ENCODE measurements around the gene ANKRD10. TPM values are rescaled to one million over a fixed set of nuclear protein-coding genes. Genes with fewer than 3 reads are reported as not detected.

ANKRD10 gene
- total RNA-seq, 3 donors from 2014 or later: 52.4 to 72.4 (median 66.4) TPM

GRCh38 chr13:110932588-110932987 lies 17.7 kb upstream of the ANKRD10 start:
- Mint-ChIP-seq H3K9me3 (peaks cover 41% of the 10 kb centered on the region), H3K4me1 (ENCODE audit: low read depth) (no peaks in the 10 kb centered on the region), H3K27me3 (ENCODE audit: low read depth) (peaks cover 33% of the 10 kb centered on the region), H3K36me3 (ENCODE audit: insufficient read depth) (peaks cover 1% of the 10 kb centered on the region), H3K4me3 (no peak overlapping the region)
- DNase-seq (no peak), ATAC-seq (no peak)

GRCh38 chr13:110929104-110929777 lies 14.4 kb upstream of the ANKRD10 start:
- peaks cover 1% of the 10 kb centered on the region for H3K36me3 Mint-ChIP-seq (ENCODE audit: insufficient read depth)
- no peak for DNase-seq
- no peak for ATAC-seq
- no peak overlapping the region for H3K4me3 Mint-ChIP-seq
- H3K27me3 Mint-ChIP-seq (ENCODE audit: low read depth): peaks cover 43% of the 10 kb centered on the region
- peaks cover 19% of the 10 kb centered on the region for H3K9me3 Mint-ChIP-seq
- H3K4me1 Mint-ChIP-seq (ENCODE audit: low read depth): no peaks in the 10 kb centered on the region

- H3K4me1 Mint-ChIP-seq (ENCODE audit: low read depth): peaks cover 13% of the 10 kb centered on the region
- H3K36me3 Mint-ChIP-seq (ENCODE audit: insufficient read depth): no peaks in the 10 kb centered on the region
- H3K27me3 Mint-ChIP-seq (ENCODE audit: low read depth): peaks cover 46% of the 10 kb centered on the region
- no peak overlapping the region for H3K4me3 Mint-ChIP-seq
- no peaks in the 10 kb centered on the region for H3K9me3 Mint-ChIP-seq
- ATAC-seq (no peak), DNase-seq (no peak)
Measured at GRCh38 chr13:110925023-110925612, 10.2 kb upstream of the ANKRD10 start.

GRCh38 chr13:110924639-110924934 lies 9.7 kb upstream of the ANKRD10 start:
- no peak for DNase-seq
- Mint-ChIP-seq H3K36me3 (ENCODE audit: insufficient read depth) (no peaks in the 10 kb centered on the region), H3K9me3 (no peaks in the 10 kb centered on the region), H3K4me3 (no peak overlapping the region), H3K4me1 (ENCODE audit: low read depth) (peaks cover 15% of the 10 kb centered on the region), H3K27me3 (ENCODE audit: low read depth) (peaks cover 43% of the 10 kb centered on the region)
- no peak for ATAC-seq

- peaks cover 15% of the 10 kb centered on the region for H3K4me1 Mint-ChIP-seq (ENCODE audit: low read depth)
- peaks cover 40% of the 10 kb centered on the region for H3K27me3 Mint-ChIP-seq (ENCODE audit: low read depth)
Measured at GRCh38 chr13:110923777-110924638, 9.1 kb upstream of the ANKRD10 start.

GRCh38 chr13:110923086-110923485 lies 8.2 kb upstream of the ANKRD10 start:
- Mint-ChIP-seq H3K4me1 (ENCODE audit: low read depth) (peaks cover 15% of the 10 kb centered on the region), H3K4me3 (no peak overlapping the region), H3K36me3 (ENCODE audit: insufficient read depth) (peaks cover 1% of the 10 kb centered on the region), H3K9me3 (no peaks in the 10 kb centered on the region), H3K27me3 (ENCODE audit: low read depth) (peaks cover 32% of the 10 kb centered on the region)
- ATAC-seq (no peak), DNase-seq (no peak)

More at GRCh38 chr13:110923777-110924638, 9.1 kb upstream of the ANKRD10 start:
- Mint-ChIP-seq H3K36me3 (ENCODE audit: insufficient read depth) (no peaks in the 10 kb centered on the region), H3K4me3 (no peak overlapping the region), H3K9me3 (no peaks in the 10 kb centered on the region)
- ATAC-seq (no peak), DNase-seq (no peak)

- H3K9me3 Mint-ChIP-seq: no peaks in the 10 kb centered on the region
- peaks cover 17% of the 10 kb centered on the region for H3K4me1 Mint-ChIP-seq (ENCODE audit: low read depth)
- peaks cover 31% of the 10 kb centered on the region for H3K27me3 Mint-ChIP-seq (ENCODE audit: low read depth)
- no peak for DNase-seq
- no peak for ATAC-seq
- H3K36me3 Mint-ChIP-seq (ENCODE audit: insufficient read depth): peaks cover 5% of the 10 kb centered on the region
- H3K4me3 Mint-ChIP-seq: no peak overlapping the region
Measured at GRCh38 chr13:110922506-110922905, 7.6 kb upstream of the ANKRD10 start.

GRCh38 chr13:110921695-110922094 lies 6.8 kb upstream of the ANKRD10 start:
- H3K4me1 Mint-ChIP-seq (ENCODE audit: low read depth): peaks cover 19% of the 10 kb centered on the region
- no peak for DNase-seq
- peak in 1 of 2 donors; percentile 25 for ATAC-seq
- H3K9me3 Mint-ChIP-seq: no peaks in the 10 kb centered on the region
- no peak overlapping the region for H3K4me3 Mint-ChIP-seq
- H3K36me3 Mint-ChIP-seq (ENCODE audit: insufficient read depth): peaks cover 5% of the 10 kb centered on the region
- peaks cover 25% of the 10 kb centered on the region for H3K27me3 Mint-ChIP-seq (ENCODE audit: low read depth)

- Mint-ChIP-seq H3K36me3 (ENCODE audit: insufficient read depth) (peaks cover 5% of the 10 kb centered on the region), H3K9me3 (no peaks in the 10 kb centered on the region), H3K4me1 (ENCODE audit: low read depth) (peaks cover 24% of the 10 kb centered on the region), H3K27me3 (ENCODE audit: low read depth) (peaks cover 25% of the 10 kb centered on the region), H3K4me3 (no peak overlapping the region)
- ATAC-seq: peak in 1 of 2 donors; percentile 41
- DNase-seq: no peak
Measured at GRCh38 chr13:110921209-110921608, 6.3 kb upstream of the ANKRD10 start.

GRCh38 chr13:110920038-110920437 lies 5.2 kb upstream of the ANKRD10 start:
- DNase-seq (no peak), ATAC-seq (no peak)
- no peaks in the 10 kb centered on the region for H3K9me3 Mint-ChIP-seq
- peaks cover 28% of the 10 kb centered on the region for H3K4me1 Mint-ChIP-seq (ENCODE audit: low read depth)
- H3K4me3 Mint-ChIP-seq: no peak overlapping the region
- H3K27me3 Mint-ChIP-seq (ENCODE audit: low read depth): peaks cover 25% of the 10 kb centered on the region
- peaks cover 5% of the 10 kb centered on the region for H3K36me3 Mint-ChIP-seq (ENCODE audit: insufficient read depth)

GRCh38 chr13:110916301-110917142 lies 1.7 kb upstream of the ANKRD10 start:
- no peaks in the 10 kb centered on the region for H3K9me3 Mint-ChIP-seq
- H3K4me1 Mint-ChIP-seq (ENCODE audit: low read depth): peaks cover 46% of the 10 kb centered on the region
- no peak for ATAC-seq
- peaks cover 9% of the 10 kb centered on the region for H3K36me3 Mint-ChIP-seq (ENCODE audit: insufficient read depth)
- H3K4me3 Mint-ChIP-seq: peak overlapping the region; percentile 85
- DNase-seq: no peak
- H3K27me3 Mint-ChIP-seq (ENCODE audit: low read depth): no peaks in the 10 kb centered on the region

- Mint-ChIP-seq H3K4me3 (peak overlapping the region; percentile 85), H3K36me3 (ENCODE audit: insufficient read depth) (peaks cover 10% of the 10 kb centered on the region), H3K27me3 (ENCODE audit: low read depth) (no peaks in the 10 kb centered on the region), H3K9me3 (no peaks in the 10 kb centered on the region), H3K4me1 (ENCODE audit: low read depth) (peaks cover 42% of the 10 kb centered on the region)
- DNase-seq (no peak), ATAC-seq (no peak)
Measured at GRCh38 chr13:110915874-110916206, 971 bp upstream of the ANKRD10 start.

GRCh38 chr13:110914331-110915056 lies 375 bp downstream of the ANKRD10 start:
- DNase-seq (peak; percentile 66), ATAC-seq (peak; percentile 57 to 59)
- peaks cover 21% of the 10 kb centered on the region for H3K36me3 Mint-ChIP-seq (ENCODE audit: insufficient read depth)
- H3K27me3 Mint-ChIP-seq (ENCODE audit: low read depth): no peaks in the 10 kb centered on the region
- peak overlapping the region; percentile 93 for H3K4me3 Mint-ChIP-seq
- H3K9me3 Mint-ChIP-seq: no peaks in the 10 kb centered on the region
- H3K4me1 Mint-ChIP-seq (ENCODE audit: low read depth): peaks cover 45% of the 10 kb centered on the region

- peak overlapping the region; percentile 93 for H3K4me3 Mint-ChIP-seq
- H3K4me1 Mint-ChIP-seq (ENCODE audit: low read depth): peaks cover 50% of the 10 kb centered on the region
- H3K27me3 Mint-ChIP-seq (ENCODE audit: low read depth): no peaks in the 10 kb centered on the region
- no peak for ATAC-seq
- no peak for DNase-seq
- peaks cover 25% of the 10 kb centered on the region for H3K36me3 Mint-ChIP-seq (ENCODE audit: insufficient read depth)
- H3K9me3 Mint-ChIP-seq: no peaks in the 10 kb centered on the region
Measured at GRCh38 chr13:110914081-110914330, 863 bp downstream of the ANKRD10 start.
